SU-DHL-6 (cell line): Measurements from ENCODE around the gene NR0B1.

Experiments used
- H2AFZ ChIP-seq: fragments of 200-600 bp; sonication (generic); 2 replicates; pipeline ENCODE4 v1.6.1; 2014; ENCODE audit warnings: low read depth, mild to moderate bottlenecking, moderate library complexity, mixed read lengths, antibody characterized with exemption, low read length; ENCODE audit not compliant: severe bottlenecking
- H3F3A ChIP-seq: fragments of 200-600 bp; shearing (Covaris generic); 2 replicates; pipeline ENCODE4 v1.6.0; 2016; ENCODE audit warnings: antibody characterized with exemption, mild to moderate bottlenecking; ENCODE audit not compliant: insufficient read depth
- H3K27ac ChIP-seq: fragments of 200-600 bp; sonication (generic); 2 replicates; pipeline ENCODE4 v1.5.1; 2016; ENCODE audit warnings: low read depth, mild to moderate bottlenecking, low read length, moderate library complexity, mixed read lengths
- H3K27me3 ChIP-seq: fragments of 200-600 bp; sonication (generic), shearing (Covaris generic); 2 replicates; pipeline ENCODE4 v1.6.0; 2014; ENCODE audit warnings: mild to moderate bottlenecking, low read length
- H3K36me3 ChIP-seq: fragments of 200-600 bp; sonication (generic); 2 replicates; pipeline ENCODE4 v1.6.1; 2014; ENCODE audit warnings: mild to moderate bottlenecking, low read length, mixed read lengths
- H3K4me2 ChIP-seq: fragments of 300-600, 200-600 bp; shearing (Covaris generic), sonication (generic); 2 replicates; pipeline ENCODE4 v1.6.0; 2014; ENCODE audit warnings: low read length, low read depth, mild to moderate bottlenecking; ENCODE audit not compliant: poor library complexity, severe bottlenecking
- H3K4me3 ChIP-seq: fragments of 200-600 bp; sonication (generic); 2 replicates; pipeline ENCODE4 v1.5.1; 2014; ENCODE audit warnings: antibody characterized with exemption, low read length, mild to moderate bottlenecking, mixed read lengths; ENCODE audit not compliant: insufficient read depth, poor library complexity, severe bottlenecking
- H3K79me2 ChIP-seq: fragments of 200-600 bp; sonication (generic); 2 replicates; pipeline ENCODE4 v1.6.1; 2014; ENCODE audit warnings: mild to moderate bottlenecking, low read length, moderate library complexity; ENCODE audit not compliant: insufficient read depth
- H3K9ac ChIP-seq: fragments of 200-600 bp; sonication (generic); 2 replicates; pipeline ENCODE4 v1.7.0; 2014; ENCODE audit warnings: mild to moderate bottlenecking, low read length
- H3K9me2 ChIP-seq: fragments of 200-600 bp; sonication (generic); replicated peaks from 2 replicates; pipeline ENCODE4 v1.6.1; 2014; ENCODE audit warnings: low read length; ENCODE audit not compliant: insufficient read depth
- H3K9me3 ChIP-seq: fragments of 200-600 bp; sonication (generic); 2 replicates; pipeline ENCODE4 v1.6.1; 2014; ENCODE audit warnings: low read length, mixed read lengths; ENCODE audit not compliant: insufficient read depth
- H4K20me1 ChIP-seq: fragments of 200-600 bp; sonication (generic); 2 replicates; pipeline ENCODE4 v1.6.1; 2014; ENCODE audit warnings: low read depth, mild to moderate bottlenecking, antibody characterized with exemption, low read length, moderate library complexity, mixed read lengths
- EZH2phosphoT487 ChIP-seq: fragments of 200-600 bp; sonication (generic), shearing (Covaris generic); conservative IDR thresholded peaks from 2 replicates; pipeline ENCODE4 v1.6.1; 2018; ENCODE audit warnings: mild to moderate bottlenecking, antibody characterized with exemption, low read length, moderate library complexity, mixed read lengths
- TF ChIP-seq, protein P1 (sequence below): fragments of 200-600 bp; sonication (generic); IDR thresholded peaks from one replicate; pipeline ENCODE4 v1.5.1; 2017; ENCODE audit warnings: antibody characterized with exemption, mild to moderate bottlenecking, low read length, moderate library complexity; ENCODE audit not compliant: insufficient read depth, poor library complexity, severe bottlenecking

NR0B1 gene

GRCh38 chrX:30261012-30261411 is 48.2 kb downstream of the NR0B1 start:
- Histone ChIP-seq H3K36me3 (no peaks in the 10 kb centered on the region), H3K9me3 (no peaks in the 10 kb centered on the region), H2AFZ (no peak overlapping the region), H3F3A (no peaks in the 10 kb centered on the region), H3K9me2 (no peaks in the 10 kb centered on the region), H4K20me1 (no peaks in the 10 kb centered on the region), H3K79me2 (no peaks in the 10 kb centered on the region), H3K4me3 (no peak overlapping the region), H3K27ac (no peak overlapping the region), H3K27me3 (no peaks in the 10 kb centered on the region), H3K4me2 (no peak overlapping the region), H3K9ac (no peak overlapping the region)
- TF ChIP-seq, protein P1, sequence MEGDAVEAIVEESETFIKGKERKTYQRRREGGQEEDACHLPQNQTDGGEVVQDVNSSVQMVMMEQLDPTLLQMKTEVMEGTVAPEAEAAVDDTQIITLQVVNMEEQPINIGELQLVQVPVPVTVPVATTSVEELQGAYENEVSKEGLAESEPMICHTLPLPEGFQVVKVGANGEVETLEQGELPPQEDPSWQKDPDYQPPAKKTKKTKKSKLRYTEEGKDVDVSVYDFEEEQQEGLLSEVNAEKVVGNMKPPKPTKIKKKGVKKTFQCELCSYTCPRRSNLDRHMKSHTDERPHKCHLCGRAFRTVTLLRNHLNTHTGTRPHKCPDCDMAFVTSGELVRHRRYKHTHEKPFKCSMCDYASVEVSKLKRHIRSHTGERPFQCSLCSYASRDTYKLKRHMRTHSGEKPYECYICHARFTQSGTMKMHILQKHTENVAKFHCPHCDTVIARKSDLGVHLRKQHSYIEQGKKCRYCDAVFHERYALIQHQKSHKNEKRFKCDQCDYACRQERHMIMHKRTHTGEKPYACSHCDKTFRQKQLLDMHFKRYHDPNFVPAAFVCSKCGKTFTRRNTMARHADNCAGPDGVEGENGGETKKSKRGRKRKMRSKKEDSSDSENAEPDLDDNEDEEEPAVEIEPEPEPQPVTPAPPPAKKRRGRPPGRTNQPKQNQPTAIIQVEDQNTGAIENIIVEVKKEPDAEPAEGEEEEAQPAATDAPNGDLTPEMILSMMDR, result no peak
- TF ChIP-seq EZH2phosphoT487, result no peak

GRCh38 chrX:30259927-30260326 is 49.3 kb downstream of the NR0B1 start:
- TF ChIP-seq EZH2phosphoT487, result no peak
- TF ChIP-seq, protein P1, result no peak
- Histone ChIP-seq H3K36me3 (no peaks in the 10 kb centered on the region), H3K9ac (no peak overlapping the region), H2AFZ (no peak overlapping the region), H3K9me2 (no peaks in the 10 kb centered on the region), H3K27ac (no peak overlapping the region), H4K20me1 (no peaks in the 10 kb centered on the region), H3F3A (no peaks in the 10 kb centered on the region), H3K9me3 (no peaks in the 10 kb centered on the region), H3K27me3 (no peaks in the 10 kb centered on the region), H3K4me2 (no peak overlapping the region), H3K79me2 (no peaks in the 10 kb centered on the region), H3K4me3 (no peak overlapping the region)
